Erythroblast (primary cell): Measurements from ENCODE around the gene PSKH1.

Experiments
- GATA1 ChIP-seq: IDR thresholded peaks from 2 replicates; pipeline ENCODE4 v1.6.1; 2011; ENCODE audit warnings: low read depth, mild to moderate bottlenecking, control low read depth, low read length, moderate library complexity
- POLR2A ChIP-seq: IDR thresholded peaks from 2 replicates; pipeline ENCODE4 v1.6.1; 2011; ENCODE audit warnings: mild to moderate bottlenecking, low read length

GRCh38 chr16:67883872-67884261 is 9.2 kb upstream of the PSKH1 start:
- TF ChIP-seq POLR2A (no peak), GATA1 (no peak)
